ENCODE results near the gene NLRP4.

DNA sequence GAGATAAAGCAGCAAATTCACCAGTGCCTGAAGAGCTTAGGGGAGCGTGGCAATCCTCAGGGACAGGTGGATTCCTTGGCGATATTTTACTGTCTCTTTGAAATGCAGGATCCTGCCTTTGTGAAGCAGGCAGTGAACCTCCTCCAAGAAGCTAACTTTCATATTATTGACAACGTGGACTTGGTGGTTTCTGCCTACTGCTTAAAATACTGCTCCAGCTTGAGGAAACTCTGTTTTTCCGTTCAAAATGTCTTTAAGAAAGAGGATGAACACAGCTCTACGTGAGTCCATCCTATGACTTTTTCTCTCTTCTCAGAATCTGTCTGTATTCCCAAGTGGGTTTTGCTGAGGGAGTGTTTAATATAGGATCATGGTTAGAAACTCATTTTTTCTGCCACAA is 22.6 kb downstream of the NLRP4 start:
- TF ChIP-seq, protein P1, sequence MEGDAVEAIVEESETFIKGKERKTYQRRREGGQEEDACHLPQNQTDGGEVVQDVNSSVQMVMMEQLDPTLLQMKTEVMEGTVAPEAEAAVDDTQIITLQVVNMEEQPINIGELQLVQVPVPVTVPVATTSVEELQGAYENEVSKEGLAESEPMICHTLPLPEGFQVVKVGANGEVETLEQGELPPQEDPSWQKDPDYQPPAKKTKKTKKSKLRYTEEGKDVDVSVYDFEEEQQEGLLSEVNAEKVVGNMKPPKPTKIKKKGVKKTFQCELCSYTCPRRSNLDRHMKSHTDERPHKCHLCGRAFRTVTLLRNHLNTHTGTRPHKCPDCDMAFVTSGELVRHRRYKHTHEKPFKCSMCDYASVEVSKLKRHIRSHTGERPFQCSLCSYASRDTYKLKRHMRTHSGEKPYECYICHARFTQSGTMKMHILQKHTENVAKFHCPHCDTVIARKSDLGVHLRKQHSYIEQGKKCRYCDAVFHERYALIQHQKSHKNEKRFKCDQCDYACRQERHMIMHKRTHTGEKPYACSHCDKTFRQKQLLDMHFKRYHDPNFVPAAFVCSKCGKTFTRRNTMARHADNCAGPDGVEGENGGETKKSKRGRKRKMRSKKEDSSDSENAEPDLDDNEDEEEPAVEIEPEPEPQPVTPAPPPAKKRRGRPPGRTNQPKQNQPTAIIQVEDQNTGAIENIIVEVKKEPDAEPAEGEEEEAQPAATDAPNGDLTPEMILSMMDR (IDR thresholded peaks at IDR 0.05): no peak
- TF ChIP-seq POLR2A (IDR thresholded peaks at IDR 0.05): no peak
